Measurements from ENCODE around the gene UBASH3B.
"Not testable (repeated sequence)": the region's sequence is repeated elsewhere in the genome, so short reads cannot be mapped to it uniquely, and the experiment has no call there.

The UBASH3B gene

DNA sequence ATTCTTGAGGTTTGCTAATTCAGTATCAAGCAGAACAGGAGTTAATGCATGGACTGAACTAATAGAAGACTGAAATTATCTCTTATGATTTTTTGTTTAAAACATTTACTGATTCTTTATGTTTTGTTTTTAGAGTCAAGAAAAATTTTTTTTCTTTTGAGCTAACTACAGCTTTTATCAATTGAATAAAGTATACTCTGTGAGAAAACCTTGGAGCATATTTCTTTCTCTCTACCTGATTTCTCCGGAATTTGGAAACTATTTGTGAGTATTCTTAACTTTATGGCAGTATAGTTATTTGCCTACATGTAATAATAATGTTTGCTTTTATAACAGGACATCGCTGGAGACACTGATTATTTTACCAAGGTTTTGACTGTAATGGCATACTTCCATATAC is 164.6 kb downstream of the UBASH3B start:
- no peak for DNase-seq

DNA sequence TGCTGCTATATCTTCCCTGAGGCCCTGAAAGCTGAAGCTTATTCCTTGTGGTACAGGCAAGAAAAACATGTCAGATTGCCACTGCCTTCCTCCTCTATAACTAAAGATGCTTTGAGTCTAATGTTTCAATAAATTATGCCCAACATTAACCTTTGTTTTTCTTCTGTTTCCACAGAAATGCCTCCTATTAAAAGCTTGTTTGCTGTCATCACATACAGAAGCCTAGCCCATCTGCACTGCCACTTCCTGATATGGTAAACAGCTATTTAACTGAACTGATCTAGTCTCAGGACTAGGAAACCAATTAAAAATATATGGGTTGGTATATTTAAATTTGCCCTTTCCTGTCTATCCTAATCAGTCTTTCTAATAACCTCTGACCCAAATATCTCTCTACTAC is 165.6 kb downstream of the UBASH3B start:
- DNase-seq = no peak

- no peak for DNase-seq
These were observed 166.7 kb downstream of the UBASH3B start for GRCh38 chr11:122822241-122822640.

DNA sequence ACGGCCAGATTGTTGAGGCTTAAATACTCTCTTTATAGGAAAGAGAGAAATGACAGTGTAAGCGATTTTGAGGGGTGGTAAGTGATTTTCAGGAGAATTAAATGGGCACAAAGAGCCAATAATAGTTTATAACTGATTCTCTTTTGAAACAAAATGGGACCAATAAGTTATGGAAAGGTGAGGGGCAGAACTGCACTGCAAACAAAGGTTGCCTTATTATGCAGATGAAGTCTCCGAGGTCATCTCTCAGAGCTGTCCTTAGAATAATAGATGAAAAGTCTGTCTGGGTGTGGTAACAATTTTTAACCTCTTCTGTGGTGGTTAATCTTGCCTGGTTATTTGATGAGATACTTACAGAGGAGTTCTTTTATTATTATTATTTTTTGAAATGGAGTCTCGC is 168.0 kb downstream of the UBASH3B start:
- no peak for DNase-seq

DNA sequence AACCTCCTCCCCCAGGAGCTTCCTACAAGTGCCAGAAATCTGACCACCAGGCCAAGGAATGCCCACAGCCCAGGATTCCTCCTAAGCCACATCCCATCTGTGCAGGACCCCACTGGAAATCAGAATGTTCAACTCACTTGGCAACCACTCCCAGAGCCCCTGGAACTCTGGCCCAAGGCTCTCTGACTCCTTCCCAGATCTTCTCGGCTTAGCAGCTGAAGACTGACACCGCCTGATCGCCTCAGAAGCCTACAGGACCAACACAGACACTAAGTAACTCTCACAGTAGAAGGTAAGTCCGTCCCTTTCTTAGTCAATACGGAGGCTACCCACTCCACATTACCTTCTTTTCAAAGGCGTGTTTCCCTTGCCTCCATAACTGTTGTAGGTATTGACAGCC is 173.8 kb downstream of the UBASH3B start:
- DNase-seq = not testable (repeated sequence)

- not testable (repeated sequence) for DNase-seq
These were observed 176.8 kb downstream of the UBASH3B start for GRCh38 chr11:122832297-122832696.

GRCh38 chr11:122832721-122833470 is 177.4 kb downstream of the UBASH3B start:
- no peak for DNase-seq

DNA sequence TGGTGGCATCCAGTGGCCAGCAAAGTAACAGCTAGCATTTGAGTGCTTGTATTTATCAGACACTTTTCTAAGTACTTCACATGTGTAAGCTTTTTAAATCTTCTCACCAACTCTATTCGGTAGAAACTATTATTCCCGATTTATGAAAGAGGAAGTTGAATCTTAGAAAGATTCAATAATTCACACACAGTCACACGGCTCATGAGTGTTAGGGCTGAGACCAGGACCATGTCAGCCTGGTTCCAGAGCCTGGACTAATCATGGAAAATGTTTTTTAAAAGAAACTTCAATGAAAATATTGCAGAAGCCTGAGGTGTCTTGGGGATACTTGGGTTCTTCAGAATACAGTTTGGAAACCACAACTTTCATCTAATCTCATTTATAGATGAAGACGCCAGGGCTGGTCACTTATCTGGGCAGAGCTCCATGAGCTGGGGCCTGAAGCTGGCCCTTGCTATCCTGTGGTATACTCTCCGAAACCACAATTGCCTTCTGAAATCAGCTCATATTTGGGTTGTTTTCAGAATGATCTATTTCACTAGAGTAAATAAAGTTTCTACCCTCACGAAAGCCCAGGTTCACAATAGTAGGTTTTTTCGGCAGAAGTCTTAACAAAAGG is 178.4 kb downstream of the UBASH3B start:
- no peak for DNase-seq

DNA sequence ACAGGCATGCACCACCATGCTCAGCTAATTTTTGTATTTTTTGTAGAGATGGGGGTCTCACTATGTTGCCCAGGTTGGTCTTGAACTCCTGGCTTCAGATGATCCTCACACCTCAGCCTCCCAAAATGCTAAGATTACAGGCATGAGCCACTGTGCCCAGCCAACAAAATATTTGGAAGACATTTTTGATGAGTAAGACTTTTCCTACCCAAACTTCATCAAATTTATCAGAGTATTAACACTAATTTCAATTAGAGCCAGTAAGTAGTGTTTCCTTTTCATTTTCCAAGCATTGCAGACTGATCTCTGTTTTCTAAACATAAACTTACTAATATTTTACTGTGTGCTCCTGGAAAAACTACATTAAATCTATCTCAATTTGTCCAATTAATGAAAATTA is 181.4 kb downstream of the UBASH3B start:
- no peak for DNase-seq

- DNase-seq = no peak
These were observed 182.2 kb downstream of the UBASH3B start for GRCh38 chr11:122837528-122838346.

- DNase-seq = no peak
These were observed 188.0 kb downstream of the UBASH3B start for GRCh38 chr11:122843281-122844141.

GRCh38 chr11:122847466-122847865 is 191.9 kb downstream of the UBASH3B start:
- DNase-seq = no peak

DNA sequence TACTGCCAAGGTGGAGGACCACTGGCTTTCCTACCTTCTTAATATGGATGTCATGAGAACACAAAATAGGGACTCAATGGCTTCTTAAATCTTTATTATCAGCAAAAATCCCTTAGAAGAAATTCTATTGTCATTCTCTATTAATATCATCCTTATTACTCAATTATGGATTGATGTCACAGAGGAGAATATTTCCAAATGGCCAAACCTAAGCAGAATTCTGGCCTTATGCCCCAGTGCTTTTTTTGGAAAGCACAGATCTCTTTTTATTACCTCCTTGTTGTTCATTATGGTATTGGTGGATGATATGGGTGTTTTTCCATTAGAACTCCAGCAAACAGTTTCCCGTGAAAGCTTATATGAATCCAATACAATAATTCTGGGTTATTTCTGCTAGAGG is 192.7 kb downstream of the UBASH3B start:
- DNase-seq = no peak

- DNase-seq = no peak
These were observed 194.6 kb downstream of the UBASH3B start for GRCh38 chr11:122850076-122850631.

DNA sequence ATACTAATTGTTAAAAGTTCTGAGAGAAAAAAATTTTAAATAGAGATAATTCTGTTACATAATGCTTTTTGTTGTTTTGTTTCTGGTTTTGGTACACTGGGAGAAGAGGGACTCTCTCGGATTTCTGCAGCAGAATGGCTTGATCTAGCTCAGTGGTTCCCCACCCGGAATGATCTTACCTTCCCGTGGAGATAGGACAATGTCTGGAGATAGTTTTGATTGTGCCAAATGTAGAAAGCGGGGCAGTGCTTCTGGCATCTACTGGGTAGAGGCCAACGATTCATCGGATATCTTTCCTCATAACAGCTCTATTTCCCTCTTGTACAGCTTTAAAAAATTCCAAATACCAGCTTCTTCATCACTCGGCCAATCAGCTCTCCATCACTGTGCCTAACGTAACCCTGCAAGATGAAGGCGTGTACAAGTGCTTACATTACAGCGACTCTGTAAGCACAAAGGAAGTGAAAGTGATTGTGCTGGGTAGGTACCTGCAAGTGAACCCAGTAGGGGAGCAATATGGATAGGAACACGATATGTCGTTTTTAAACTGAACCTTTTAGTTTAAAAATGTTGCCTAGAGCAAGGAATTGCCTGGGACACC is 195.9 kb downstream of the UBASH3B start:
- no peak for DNase-seq

GRCh38 chr11:122852074-122852795 is 196.7 kb downstream of the UBASH3B start:
- DNase-seq = no peak

DNA sequence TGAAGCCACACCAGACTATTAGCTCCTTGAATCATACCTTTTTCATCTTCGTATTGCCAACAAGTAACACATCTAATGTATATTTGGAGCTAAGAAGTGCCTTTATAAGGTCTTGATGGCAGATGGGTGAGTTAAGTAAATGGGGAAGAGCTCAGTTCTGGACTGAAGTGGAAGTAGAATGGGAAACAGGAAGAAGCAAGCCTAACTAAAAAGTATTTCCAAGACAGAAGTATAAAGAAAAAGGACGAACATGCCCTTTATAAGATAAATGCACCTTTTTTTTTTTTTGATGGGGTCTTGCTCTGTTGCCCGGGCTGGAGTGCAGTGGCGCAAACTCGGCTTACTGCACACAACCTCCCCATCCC is 197.3 kb downstream of the UBASH3B start:
- DNase-seq = no peak

- no peak for DNase-seq
These were observed 197.7 kb downstream of the UBASH3B start for GRCh38 chr11:122853261-122853660.

DNA sequence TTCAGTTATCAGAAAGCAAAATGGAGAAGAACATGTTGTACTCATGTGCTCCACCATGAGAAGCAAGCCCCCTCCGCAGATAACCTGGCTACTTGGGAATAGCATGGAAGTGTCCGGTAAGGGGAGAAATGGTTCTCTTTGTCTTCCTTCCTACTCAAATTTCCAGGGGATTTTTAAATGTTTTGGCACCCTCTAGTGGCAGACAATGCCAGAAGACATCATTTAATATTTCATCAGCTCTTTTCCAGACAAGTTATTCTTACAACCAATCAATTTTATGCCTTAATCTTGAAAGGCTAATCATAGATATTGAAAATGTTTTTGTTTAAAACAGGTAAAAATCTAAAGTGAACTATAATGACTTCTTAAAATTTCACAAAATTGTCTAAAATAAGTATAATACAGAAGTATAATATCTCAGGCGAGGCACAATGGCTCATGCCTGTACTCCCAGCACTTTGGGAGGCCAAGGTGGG is 198.5 kb downstream of the UBASH3B start:
- no peak for DNase-seq

GRCh38 chr11:122861631-122862030 is 206.1 kb downstream of the UBASH3B start:
- no peak for DNase-seq

DNA sequence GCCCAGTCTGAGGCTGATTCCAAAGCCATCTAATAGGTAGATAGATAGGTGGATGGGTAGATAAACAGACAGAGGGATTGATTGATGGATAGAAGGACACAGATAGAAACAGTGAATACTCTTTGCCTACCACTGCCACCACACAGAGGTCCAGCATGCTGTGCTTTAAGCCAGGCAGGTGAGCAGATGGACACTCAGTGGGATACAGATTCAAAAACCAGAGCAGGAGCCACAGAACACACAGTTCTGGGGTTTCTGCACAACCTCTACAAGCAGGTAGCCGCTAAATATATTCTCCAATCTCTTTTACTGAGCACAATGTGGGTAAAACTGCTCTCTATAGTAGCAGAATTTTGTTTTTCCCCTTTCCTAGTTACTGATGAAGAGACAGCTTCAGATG is 206.6 kb downstream of the UBASH3B start:
- no peak for DNase-seq
